A549 (cell line): Measurements from ENCODE around the gene SAMD4B. TPM values are rescaled to one million over a fixed set of nuclear protein-coding genes. Genes with fewer than 3 reads are reported as not detected.

Experiments used
- ATAC-seq, 2 experiments: fragments of 200-7000 bp in 1 of 2; fragments of >200 bp in 1 of 2; cut with Nextera tagmentation in 1 of 2; cut with Tn5 transposase in 1 of 2; 3 replicates each; pipeline versions ENCODE4 v1.8.0 to v1.9.1; 2018 to 2020; ENCODE audit warnings: mild to moderate bottlenecking in 1 of 2, moderate library complexity in 1 of 2
- CTCF ChIA-PET: fragments of 300-600 bp; sonication (Branson Sonifier 250); formaldehyde crosslinking; extraction: SDS; loops from one replicate; lab custom pipeline; 2021; ENCODE audit warnings: antibody characterized with exemption, inconsistent platforms; lab: Yijun Ruan, JAX
- POLR2A ChIA-PET: fragments of 350-600 bp; formaldehyde crosslinking; extraction: SDS; loops from one replicate; lab custom pipeline; 2021; ENCODE audit warnings: antibody characterized with exemption, inconsistent platforms; lab: Yijun Ruan, JAX
- DNase-seq, 2 experiments: peaks; one replicate each; pipeline versions ENCODE4 v3.0.0 to v3.0.0-alpha.2; 2011 to 2016; ENCODE audit warnings: low read depth in 1 of 2, low spot score in 1 of 2
- FAIRE-seq: peaks from 2 replicates; lab custom pipeline; 2011; peaks lifted over from hg19 to GRCh38; lab: Jason Lieb, UNC
- H3K27ac ChIP-seq, 2 experiments: fragments of >200 bp; sonication (Bioruptor Twin); formaldehyde crosslinking; 3 replicates each; pipeline ENCODE4 v1.5.1; 2016 to 2017
- H3K4me1 ChIP-seq: fragments of >200 bp; sonication (Bioruptor Twin); formaldehyde crosslinking; 3 replicates; pipeline ENCODE4 v1.6.1; 2016
- H3K4me2 ChIP-seq: fragments of >200 bp; sonication (Bioruptor Twin); formaldehyde crosslinking; 3 replicates; pipeline ENCODE4 v1.6.1; 2016
- H3K4me3 ChIP-seq: fragments of >200 bp; sonication (Bioruptor Twin); formaldehyde crosslinking; 3 replicates; pipeline ENCODE4 v1.5.1; 2016
- H3K9me3 ChIP-seq: fragments of >200 bp; sonication (Bioruptor Twin); formaldehyde crosslinking; 3 replicates; pipeline ENCODE4 v1.6.1; 2016
- BCL3 ChIP-seq: fragments of >200 bp; sonication (Bioruptor Twin); formaldehyde crosslinking; IDR thresholded peaks from 3 replicates; pipeline ENCODE4 v1.6.1; 2016
- CTCF ChIP-seq: fragments of >200 bp; sonication (Bioruptor Twin); formaldehyde crosslinking; IDR thresholded peaks from 3 replicates; pipeline ENCODE4 v1.5.1; 2016
- EHMT2 ChIP-seq: fragments of 200-600 bp; sonication (generic); IDR thresholded peaks from 2 replicates; pipeline ENCODE4 v1.6.1; 2016; ENCODE audit warnings: antibody characterized with exemption, low read depth, mild to moderate bottlenecking, moderate library complexity
- HDAC2 ChIP-seq: fragments of 200-600 bp; sonication (generic); IDR thresholded peaks from 2 replicates; pipeline ENCODE4 v1.6.1; 2016
- HOXB13 ChIP-seq: fragments of 250-450 bp; sonication (Bioruptor Pico); IDR thresholded peaks from 2 replicates; pipeline ENCODE4 v1.5.0; 2020; ENCODE audit warnings: low read depth, mild to moderate bottlenecking, moderate library complexity
- JUN ChIP-seq, 2 experiments: fragments of >200 bp; sonication (Bioruptor Twin); formaldehyde crosslinking; IDR thresholded peaks; 2 replicates in 1 of 2; 3 replicates in 1 of 2; pipeline ENCODE4 v1.6.1; 2016 to 2017
- MAZ ChIP-seq: fragments of 150-350 bp; IDR thresholded peaks from 2 replicates; pipeline ENCODE4 v1.6.1; 2014; ENCODE audit warnings: antibody characterized with exemption, low read depth, low read length, borderline replicate concordance
- PHF8 ChIP-seq: fragments of 200-600 bp; sonication (generic); IDR thresholded peaks from 2 replicates; pipeline ENCODE4 v1.6.1; 2016; ENCODE audit warnings: low read depth, mild to moderate bottlenecking, antibody characterized with exemption, moderate library complexity, borderline replicate concordance
- POLR2AphosphoS2 ChIP-seq: conservative IDR thresholded peaks from 2 replicates; pipeline ENCODE4 v1.6.1; 2012; ENCODE audit warnings: low read length, improper control_type of control experiment, inconsistent platforms
- RARB ChIP-seq: fragments of 250-450 bp; sonication (Bioruptor Pico); IDR thresholded peaks from 2 replicates; pipeline ENCODE4 v1.8.0; 2021; ENCODE audit warnings: mild to moderate bottlenecking, moderate library complexity
- RFX5 ChIP-seq: fragments of 450-650 bp; IDR thresholded peaks from 2 replicates; pipeline ENCODE4 v1.7.1; 2014; ENCODE audit warnings: antibody characterized with exemption, mild to moderate bottlenecking, moderate library complexity
- SMC3 ChIP-seq: fragments of >200 bp; sonication (Bioruptor Twin); formaldehyde crosslinking; IDR thresholded peaks from 3 replicates; pipeline ENCODE4 v1.6.1; 2018; ENCODE audit warnings: inconsistent platforms
- ZC3H11A ChIP-seq: fragments of 450-650 bp; IDR thresholded peaks from 2 replicates; pipeline ENCODE4 v1.6.1; 2014; ENCODE audit warnings: antibody characterized with exemption, mild to moderate bottlenecking
- WGBS: methylation state at CpG from one replicate; pipeline ENCODE4 v1.1.6; 2017; ENCODE audit errors: missing lambda C conversion rate; 5-methylcytosine and 5-hydroxymethylcytosine counted together
- polyA plus RNA-seq, 4 experiments: library from polyadenylated mRNA; depleted of rRNA in 3 of 4; stranded (reverse); fragments of >200 nt; fragmentation: RNase III in 1 of 4; extraction: RNeasy Plus Mini Kit Qiagen cat#74134 plus additional on column Dnase treatment in 1 of 4; gene quantifications; 2 replicates in 3 of 4; 3 replicates in 1 of 4; pipeline ENCODE4 v1.2.3, GENCODE V29; 2011 to 2017
- TF ChIP-seq, protein P1 (sequence below): IDR thresholded peaks from 2 replicates; pipeline ENCODE4 v1.6.1; 2012
- TF ChIP-seq, protein P2 (sequence below): fragments of 150-350 bp; IDR thresholded peaks from 2 replicates; pipeline ENCODE4 v1.6.1; 2014; ENCODE audit warnings: low read depth, mild to moderate bottlenecking, low read length
- TF ChIP-seq, protein P3 (sequence below): IDR thresholded peaks from 2 replicates; pipeline ENCODE4 v1.6.1; 2012; ENCODE audit warnings: low read depth, borderline replicate concordance

The SAMD4B gene
- polyA plus RNA-seq, 2 of the 4 experiments (the other 2 are of a cell fraction): 82.1 to 118 TPM

GRCh38 chr19:39342647-39343305 lies 555 bp downstream of the SAMD4B start:
- no peak for TF ChIP-seq HDAC2
- TF ChIP-seq, protein P1, sequence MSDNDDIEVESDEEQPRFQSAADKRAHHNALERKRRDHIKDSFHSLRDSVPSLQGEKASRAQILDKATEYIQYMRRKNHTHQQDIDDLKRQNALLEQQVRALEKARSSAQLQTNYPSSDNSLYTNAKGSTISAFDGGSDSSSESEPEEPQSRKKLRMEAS: 0 out of 2 replicates have a peak, but pooled peaks have one; percentile 7
- TF ChIP-seq RARB (CRISPR knock-in tag): no peak
- H3K4me1 ChIP-seq: peaks cover 28% of the 10 kb centered on the region
- POLR2A ChIA-PET: interaction anchor here (0.7 to 1.6 kb wide), 15 partner anchors 9 to 412 kb away, joined by 3 to 16 read pairs (median 4); partner anchors contain the start of genes FBXO17, MED29, MRPS12 and PAF1
- no peak for FAIRE-seq
- DNase-seq: no peak
- WGBS: 4% methylated on average over 25 of the region's 51 CpGs
- peak overlapping the region; percentile 90 for H3K4me3 ChIP-seq
- H3K4me2 ChIP-seq: peak overlapping the region; percentile 94
- CTCF ChIA-PET: interaction anchor here (0.6 to 8.6 kb wide), 27 partner anchors 8 to 467 kb away, joined by 3 to 93 read pairs (median 4); partner anchors contain the start of genes MED29, PAF1 and PLEKHG2
- no peaks in the 10 kb centered on the region for H3K9me3 ChIP-seq
- 0 out of 6 replicates have a peak, but pooled peaks of 1 of the 2 experiments have one; percentile 2 for ATAC-seq
- peak overlapping the region; percentile 85 to 94 for H3K27ac ChIP-seq

GRCh38 chr19:39345956-39346355 lies 3.7 kb downstream of the SAMD4B start:
- Histone ChIP-seq H3K9me3 (no peaks in the 10 kb centered on the region), H3K4me2 (no peak overlapping the region), H3K4me1 (peaks cover 20% of the 10 kb centered on the region), H3K4me3 (no peak overlapping the region)
- DNase-seq: no peak
- POLR2A ChIA-PET: interaction anchor here (0.5 to 1.6 kb wide), 3 partner anchors 45 to 85 kb away, joined by 3 to 4 read pairs (median 3); partner anchors contain the start of genes PAF1 and PLEKHG2
- 91% methylated on average over 1 of the region's 1 CpG for WGBS
- ATAC-seq: no peak
- CTCF ChIA-PET: interaction anchor here (1.0 to 2.8 kb wide), 6 partner anchors 10 to 236 kb away, joined by 3 to 26 read pairs (median 8); partner anchors contain the start of gene PLEKHG2
- FAIRE-seq: no peak
- no peak for TF ChIP-seq RFX5
- TF ChIP-seq MAZ: no peak
- no peak for TF ChIP-seq HDAC2
- TF ChIP-seq, protein P2, sequence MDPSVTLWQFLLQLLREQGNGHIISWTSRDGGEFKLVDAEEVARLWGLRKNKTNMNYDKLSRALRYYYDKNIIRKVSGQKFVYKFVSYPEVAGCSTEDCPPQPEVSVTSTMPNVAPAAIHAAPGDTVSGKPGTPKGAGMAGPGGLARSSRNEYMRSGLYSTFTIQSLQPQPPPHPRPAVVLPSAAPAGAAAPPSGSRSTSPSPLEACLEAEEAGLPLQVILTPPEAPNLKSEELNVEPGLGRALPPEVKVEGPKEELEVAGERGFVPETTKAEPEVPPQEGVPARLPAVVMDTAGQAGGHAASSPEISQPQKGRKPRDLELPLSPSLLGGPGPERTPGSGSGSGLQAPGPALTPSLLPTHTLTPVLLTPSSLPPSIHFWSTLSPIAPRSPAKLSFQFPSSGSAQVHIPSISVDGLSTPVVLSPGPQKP: no peak
- TF ChIP-seq ZC3H11A: no peak
- TF ChIP-seq, protein P3, sequence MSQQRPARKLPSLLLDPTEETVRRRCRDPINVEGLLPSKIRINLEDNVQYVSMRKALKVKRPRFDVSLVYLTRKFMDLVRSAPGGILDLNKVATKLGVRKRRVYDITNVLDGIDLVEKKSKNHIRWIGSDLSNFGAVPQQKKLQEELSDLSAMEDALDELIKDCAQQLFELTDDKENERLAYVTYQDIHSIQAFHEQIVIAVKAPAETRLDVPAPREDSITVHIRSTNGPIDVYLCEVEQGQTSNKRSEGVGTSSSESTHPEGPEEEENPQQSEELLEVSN: no peak
- no peak for TF ChIP-seq CTCF
- 0 out of 3 replicates have a peak, but pooled peaks have one; percentile 9 for TF ChIP-seq SMC3
- TF ChIP-seq PHF8: no peak
- TF ChIP-seq, all 56 proteins: peak for 1
- no peak overlapping the region for H3K27ac ChIP-seq

DNA sequence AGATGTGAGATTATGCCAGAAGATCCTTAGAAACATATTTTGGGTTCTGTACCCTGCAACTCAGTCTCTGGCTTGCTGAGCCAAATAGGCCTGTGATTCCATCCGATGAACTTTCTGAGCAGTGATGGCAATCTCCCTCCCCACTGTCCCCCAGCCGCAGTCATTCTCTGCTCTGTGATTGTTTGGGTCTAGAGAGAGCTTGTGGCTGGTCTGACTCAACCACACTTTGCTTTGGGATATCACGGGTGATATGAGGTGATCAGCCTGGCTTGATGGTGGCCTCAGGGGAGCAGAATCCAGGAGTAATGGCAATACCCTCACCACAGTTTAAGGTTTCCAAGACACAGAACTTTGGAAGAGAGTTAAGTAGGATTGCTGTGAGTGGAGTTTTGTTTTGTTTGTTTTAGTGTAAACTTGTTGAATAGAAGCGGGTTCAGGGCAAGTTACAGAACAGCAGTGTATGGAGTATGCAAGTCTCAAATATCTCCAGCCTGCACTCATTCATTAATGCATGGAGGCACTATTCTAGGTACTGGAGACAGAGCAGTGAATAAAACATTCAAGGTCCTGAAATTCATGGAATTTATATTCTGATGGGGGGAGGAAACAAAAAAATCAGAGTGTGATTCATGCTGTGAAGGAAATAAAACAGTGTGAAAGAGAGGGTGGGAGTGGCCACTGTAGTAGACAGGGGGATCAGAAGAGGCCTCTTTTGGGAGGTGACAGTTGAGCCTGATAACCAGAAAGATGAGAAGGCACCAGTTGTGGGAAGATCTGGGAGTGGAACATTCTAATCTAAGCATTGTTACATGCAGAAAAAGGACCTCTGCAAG lies 5.3 kb downstream of the SAMD4B start:
- ChIA-PET POLR2A (interaction anchor here (0.9 to 1.6 kb wide), 2 partner anchors 64 to 88 kb away, joined by 3 to 4 read pairs; partner anchors contain the start of genes PLEKHG2 and RPS16), CTCF (interaction anchor here (0.7 to 3.9 kb wide), 9 partner anchors 9 to 385 kb away, joined by 3 to 26 read pairs (median 7); partner anchors contain the start of gene PLEKHG2)
- Histone ChIP-seq H3K4me3 (no peak overlapping the region), H3K4me2 (no peak overlapping the region), H3K4me1 (peaks cover 19% of the 10 kb centered on the region)
- no peak for ATAC-seq
- FAIRE-seq: peak; percentile 87
- DNase-seq: no peak
- TF ChIP-seq HOXB13 (CRISPR knock-in tag) (no peak), POLR2AphosphoS2 (peak; percentile 77; the same call in 1 of the 2 replicates), BCL3 (no peak), EHMT2 (no peak), JUN (IDR thresholded peaks at IDR 0.05) (0 out of 5 replicates have a peak, but pooled peaks of 1 of the 2 experiments have one; percentile 26)
- TF ChIP-seq, all 56 proteins: peak for 2
- Histone ChIP-seq H3K27ac (no peak overlapping the region), H3K9me3 (no peaks in the 10 kb centered on the region)
- 95% methylated on average over 4 of the region's 4 CpGs for WGBS
